ENCODE results near the gene PARD3. TPM values are rescaled to one million over a fixed set of nuclear protein-coding genes. Genes with fewer than 3 reads are reported as not detected.

PARD3 gene
- total RNA-seq, 1 experiment from 2014 or later = not detected

DNA sequence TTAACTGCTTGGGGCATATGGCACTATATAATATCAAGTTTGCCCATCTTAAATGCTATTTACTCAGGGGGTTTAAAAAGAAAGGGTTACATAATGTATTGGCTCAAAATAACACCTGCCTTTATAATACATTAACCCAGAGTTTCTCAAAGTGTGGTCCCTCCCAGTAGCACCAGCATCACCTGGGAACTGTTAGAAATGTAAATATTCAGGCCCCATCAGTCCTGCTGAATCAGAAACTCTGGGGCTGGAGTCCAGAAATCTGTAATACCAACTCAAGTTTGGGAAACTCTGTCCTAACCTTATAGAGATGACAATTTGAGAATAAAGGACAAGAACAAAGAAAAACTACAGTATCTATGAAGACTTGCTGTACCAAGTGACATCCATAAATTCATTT, 270.7 kb downstream of the PARD3 start:
- Histone ChIP-seq H3K27me3 (ENCODE audit: low read length) (no peaks in the 10 kb centered on the region), H3K36me3 (ENCODE audit: insufficient read depth, low read length) (no peaks in the 10 kb centered on the region), H3K27ac (ENCODE audit: low read length) (no peak overlapping the region), H3K4me2 (ENCODE audit: low read depth, low read length, poor library complexity, severe bottlenecking) (no peak overlapping the region), H3K9me3 (ENCODE audit: low read length) (no peaks in the 10 kb centered on the region), H3K4me3 (ENCODE audit: low read length) (no peak overlapping the region), H2AFZ (ENCODE audit: low read length) (no peak overlapping the region), H3K9ac (ENCODE audit: low read length) (no peak overlapping the region), H3K9me2 (replicated peaks; ENCODE audit: insufficient read depth, low read length) (no peaks in the 10 kb centered on the region), H3K79me2 (ENCODE audit: low read length) (no peaks in the 10 kb centered on the region), H4K20me1 (ENCODE audit: insufficient read depth, low read depth, low read length) (no peaks in the 10 kb centered on the region), H3K4me1 (ENCODE audit: low read length) (no peaks in the 10 kb centered on the region)
- no peak for DNase-seq

GRCh38 chr10:34543716-34544115, 271.4 kb downstream of the PARD3 start:
- H3K4me1 ChIP-seq (ENCODE audit: low read length) = no peaks in the 10 kb centered on the region
- no peaks in the 10 kb centered on the region for H3K36me3 ChIP-seq (ENCODE audit: insufficient read depth, low read length)
- no peak overlapping the region for H3K4me3 ChIP-seq (ENCODE audit: low read length)
- no peaks in the 10 kb centered on the region for H3K9me2 ChIP-seq (replicated peaks; ENCODE audit: insufficient read depth, low read length)
- no peak overlapping the region for H2AFZ ChIP-seq (ENCODE audit: low read length)
- no peaks in the 10 kb centered on the region for H3K79me2 ChIP-seq (ENCODE audit: low read length)
- no peak overlapping the region for H3K27ac ChIP-seq (ENCODE audit: low read length)
- no peak overlapping the region for H3K9ac ChIP-seq (ENCODE audit: low read length)
- H3K9me3 ChIP-seq (ENCODE audit: low read length) = no peaks in the 10 kb centered on the region
- no peak overlapping the region for H3K4me2 ChIP-seq (ENCODE audit: low read depth, low read length, poor library complexity, severe bottlenecking)
- H3K27me3 ChIP-seq (ENCODE audit: low read length) = no peaks in the 10 kb centered on the region
- no peaks in the 10 kb centered on the region for H4K20me1 ChIP-seq (ENCODE audit: insufficient read depth, low read depth, low read length)
- DNase-seq = no peak

- Histone ChIP-seq H3K27me3 (ENCODE audit: low read length) (no peaks in the 10 kb centered on the region), H3K9me2 (replicated peaks; ENCODE audit: insufficient read depth, low read length) (no peaks in the 10 kb centered on the region)
- no peak for DNase-seq
These were observed 274.6 kb downstream of the PARD3 start for GRCh38 chr10:34540492-34540891.

DNA sequence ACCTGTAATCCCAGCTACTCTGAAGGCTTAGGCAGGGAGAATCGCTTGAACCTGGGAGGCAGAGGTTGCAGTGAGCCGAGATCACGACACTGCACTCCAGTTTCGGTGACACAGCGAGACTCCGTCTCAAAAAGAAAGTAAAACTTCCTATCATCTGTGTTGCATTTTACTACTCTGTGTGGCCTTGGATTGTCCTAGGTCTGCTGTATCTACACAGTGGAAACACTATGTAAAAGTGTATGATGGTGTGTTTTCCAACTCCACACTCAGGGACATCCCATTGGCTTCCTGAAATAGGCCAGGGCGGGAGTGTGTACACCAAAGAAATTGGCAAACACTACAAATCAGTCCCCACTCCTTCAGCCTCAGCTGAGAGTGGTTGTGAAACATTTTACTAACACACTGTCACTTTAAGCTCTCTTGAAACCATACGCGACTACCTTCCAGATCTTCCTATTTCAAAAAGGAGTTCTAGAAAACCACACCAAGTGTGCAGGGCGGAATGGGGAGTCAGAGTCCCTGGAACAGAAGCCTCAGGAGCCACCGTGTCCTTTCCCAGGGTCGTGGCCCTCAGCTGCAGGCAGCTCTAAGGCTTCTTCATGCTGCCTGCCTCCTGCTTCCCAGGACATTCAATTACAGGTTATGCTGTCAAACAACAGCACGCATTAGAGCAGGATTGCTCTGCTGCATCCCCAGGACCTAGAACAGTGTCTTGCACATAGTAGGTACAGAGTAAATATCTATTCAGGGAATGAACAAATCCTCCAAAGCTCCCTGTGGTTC, 275.4 kb downstream of the PARD3 start:
- Histone ChIP-seq H3K9me2 (replicated peaks; ENCODE audit: insufficient read depth, low read length) (no peaks in the 10 kb centered on the region), H3K4me2 (ENCODE audit: low read depth, low read length, poor library complexity, severe bottlenecking) (no peak overlapping the region), H3K4me1 (ENCODE audit: low read length) (no peaks in the 10 kb centered on the region), H3K36me3 (ENCODE audit: insufficient read depth, low read length) (no peaks in the 10 kb centered on the region), H3K27me3 (ENCODE audit: low read length) (no peaks in the 10 kb centered on the region), H3K4me3 (ENCODE audit: low read length) (no peak overlapping the region), H3K27ac (ENCODE audit: low read length) (no peak overlapping the region), H2AFZ (ENCODE audit: low read length) (no peak overlapping the region), H3K9ac (ENCODE audit: low read length) (no peak overlapping the region), H3K79me2 (ENCODE audit: low read length) (no peaks in the 10 kb centered on the region), H4K20me1 (ENCODE audit: insufficient read depth, low read depth, low read length) (no peaks in the 10 kb centered on the region), H3K9me3 (ENCODE audit: low read length) (no peaks in the 10 kb centered on the region)
- no peak for DNase-seq

More at GRCh38 chr10:34540492-34540891, 274.6 kb downstream of the PARD3 start:
- Histone ChIP-seq H3K4me1 (ENCODE audit: low read length) (no peaks in the 10 kb centered on the region), H2AFZ (ENCODE audit: low read length) (no peak overlapping the region), H3K4me3 (ENCODE audit: low read length) (no peak overlapping the region), H3K36me3 (ENCODE audit: insufficient read depth, low read length) (no peaks in the 10 kb centered on the region), H3K4me2 (ENCODE audit: low read depth, low read length, poor library complexity, severe bottlenecking) (no peak overlapping the region), H3K79me2 (ENCODE audit: low read length) (no peaks in the 10 kb centered on the region), H3K9me3 (ENCODE audit: low read length) (no peaks in the 10 kb centered on the region), H4K20me1 (ENCODE audit: insufficient read depth, low read depth, low read length) (no peaks in the 10 kb centered on the region), H3K9ac (ENCODE audit: low read length) (no peak overlapping the region), H3K27ac (ENCODE audit: low read length) (no peak overlapping the region)

GRCh38 chr10:34538281-34538829, 276.7 kb downstream of the PARD3 start:
- peak overlapping the region; percentile 5 for H3K4me2 ChIP-seq (ENCODE audit: low read depth, low read length, poor library complexity, severe bottlenecking)
- no peaks in the 10 kb centered on the region for H4K20me1 ChIP-seq (ENCODE audit: insufficient read depth, low read depth, low read length)
- H3K4me1 ChIP-seq (ENCODE audit: low read length) = no peaks in the 10 kb centered on the region
- H3K9me3 ChIP-seq (ENCODE audit: low read length) = no peaks in the 10 kb centered on the region
- no peak for DNase-seq
- no peaks in the 10 kb centered on the region for H3K27me3 ChIP-seq (ENCODE audit: low read length)
- no peak overlapping the region for H3K27ac ChIP-seq (ENCODE audit: low read length)
- H3K36me3 ChIP-seq (ENCODE audit: insufficient read depth, low read length) = no peaks in the 10 kb centered on the region
- H3K79me2 ChIP-seq (ENCODE audit: low read length) = no peaks in the 10 kb centered on the region
- H3K9ac ChIP-seq (ENCODE audit: low read length) = no peak overlapping the region
- H3K4me3 ChIP-seq (ENCODE audit: low read length) = no peak overlapping the region
- H2AFZ ChIP-seq (ENCODE audit: low read length) = no peak overlapping the region
- no peaks in the 10 kb centered on the region for H3K9me2 ChIP-seq (replicated peaks; ENCODE audit: insufficient read depth, low read length)

DNA sequence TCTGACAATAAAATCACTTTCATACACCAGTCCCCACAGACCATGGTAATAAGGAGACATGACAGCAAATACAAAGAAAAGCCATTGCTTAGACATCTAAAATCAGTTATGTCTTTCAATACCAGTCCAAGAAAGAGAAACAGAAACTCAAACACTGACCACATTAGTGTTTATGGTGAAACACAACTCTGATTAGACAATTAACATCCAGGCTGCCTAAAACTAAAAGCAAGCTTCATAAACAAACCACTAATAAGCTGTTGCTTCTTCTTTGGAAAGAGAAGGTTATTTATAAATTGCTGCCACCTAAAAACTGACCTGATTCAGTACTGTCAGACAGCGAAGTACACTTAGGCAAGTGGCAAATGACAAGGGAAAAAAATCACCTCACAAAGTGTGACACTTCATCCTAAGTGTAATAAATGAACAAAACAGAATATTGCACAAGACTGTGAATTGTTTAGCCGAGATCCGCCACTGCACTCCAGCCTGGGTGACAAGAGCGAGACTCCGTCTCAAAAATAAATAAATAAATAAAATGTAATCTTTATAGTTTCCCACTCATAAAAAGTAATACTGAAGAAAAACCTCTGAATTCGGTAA, 277.4 kb downstream of the PARD3 start:
- no peak overlapping the region for H3K4me3 ChIP-seq (ENCODE audit: low read length)
- H3K9ac ChIP-seq (ENCODE audit: low read length) = no peak overlapping the region
- H3K36me3 ChIP-seq (ENCODE audit: insufficient read depth, low read length) = no peaks in the 10 kb centered on the region
- no peaks in the 10 kb centered on the region for H4K20me1 ChIP-seq (ENCODE audit: insufficient read depth, low read depth, low read length)
- no peak overlapping the region for H3K4me2 ChIP-seq (ENCODE audit: low read depth, low read length, poor library complexity, severe bottlenecking)
- H3K4me1 ChIP-seq (ENCODE audit: low read length) = no peaks in the 10 kb centered on the region
- H3K27me3 ChIP-seq (ENCODE audit: low read length) = no peaks in the 10 kb centered on the region
- no peak overlapping the region for H2AFZ ChIP-seq (ENCODE audit: low read length)
- H3K27ac ChIP-seq (ENCODE audit: low read length) = no peak overlapping the region
- no peaks in the 10 kb centered on the region for H3K79me2 ChIP-seq (ENCODE audit: low read length)
- no peaks in the 10 kb centered on the region for H3K9me3 ChIP-seq (ENCODE audit: low read length)
- H3K9me2 ChIP-seq (replicated peaks; ENCODE audit: insufficient read depth, low read length) = no peaks in the 10 kb centered on the region
- no peak for DNase-seq

GRCh38 chr10:34535872-34536271, 279.2 kb downstream of the PARD3 start:
- Histone ChIP-seq H3K9ac (ENCODE audit: low read length) (no peak overlapping the region), H3K79me2 (ENCODE audit: low read length) (no peaks in the 10 kb centered on the region), H3K4me3 (ENCODE audit: low read length) (no peak overlapping the region), H3K9me2 (replicated peaks; ENCODE audit: insufficient read depth, low read length) (no peaks in the 10 kb centered on the region), H3K4me2 (ENCODE audit: low read depth, low read length, poor library complexity, severe bottlenecking) (no peak overlapping the region), H3K4me1 (ENCODE audit: low read length) (no peaks in the 10 kb centered on the region), H2AFZ (ENCODE audit: low read length) (no peak overlapping the region), H3K9me3 (ENCODE audit: low read length) (no peaks in the 10 kb centered on the region), H3K27me3 (ENCODE audit: low read length) (no peaks in the 10 kb centered on the region), H4K20me1 (ENCODE audit: insufficient read depth, low read depth, low read length) (no peaks in the 10 kb centered on the region), H3K27ac (ENCODE audit: low read length) (no peak overlapping the region), H3K36me3 (ENCODE audit: insufficient read depth, low read length) (no peaks in the 10 kb centered on the region)
- no peak for DNase-seq

GRCh38 chr10:34530778-34531177, 284.3 kb downstream of the PARD3 start:
- Histone ChIP-seq H3K36me3 (ENCODE audit: insufficient read depth, low read length) (no peaks in the 10 kb centered on the region), H3K9me2 (replicated peaks; ENCODE audit: insufficient read depth, low read length) (no peaks in the 10 kb centered on the region), H3K9me3 (ENCODE audit: low read length) (no peaks in the 10 kb centered on the region), H3K4me1 (ENCODE audit: low read length) (no peaks in the 10 kb centered on the region), H4K20me1 (ENCODE audit: insufficient read depth, low read depth, low read length) (no peaks in the 10 kb centered on the region), H3K27ac (ENCODE audit: low read length) (no peak overlapping the region), H3K27me3 (ENCODE audit: low read length) (no peaks in the 10 kb centered on the region), H3K4me2 (ENCODE audit: low read depth, low read length, poor library complexity, severe bottlenecking) (no peak overlapping the region), H3K9ac (ENCODE audit: low read length) (no peak overlapping the region), H3K79me2 (ENCODE audit: low read length) (no peaks in the 10 kb centered on the region), H2AFZ (ENCODE audit: low read length) (no peak overlapping the region), H3K4me3 (ENCODE audit: low read length) (no peak overlapping the region)
- DNase-seq = no peak
